Body of pancreas (tissue), 4 donors: ENCODE measurements around the gene BANP.

Experiments
- CTCF ChIP-seq, 7 experiments: fragments of 450-650 bp in 4 of 7; fragments of 200-600 bp in 3 of 7; sonication (generic) in 3 of 7; IDR thresholded peaks; one replicate each; pipeline ENCODE4 v1.5.1; 2016 to 2019; ENCODE audit warnings: antibody characterized with exemption in 7 of 7
- POLR2A ChIP-seq, 3 donors: fragments of 450-650 bp; IDR thresholded peaks; one replicate each; pipeline ENCODE4 v1.6.1; 2016; ENCODE audit warnings: antibody characterized with exemption in 3 of 3, mild to moderate bottlenecking in 2 of 3

GRCh38 chr16:88003736-88004135 is 52.5 kb downstream of the BANP start:
- TF ChIP-seq CTCF (IDR thresholded peaks at IDR 0.05) (no peak), POLR2A (IDR thresholded peaks at IDR 0.05) (no peak)
